H1 (cell line): ENCODE data around the gene SLC9A7. TPM values are rescaled to one million over a fixed set of nuclear protein-coding genes. Genes with fewer than 3 reads are reported as not detected.
A peak's percentile ranks its signal among the peaks of the same experiment; 100 is the strongest.

Experiments
- CHD1 ChIP-seq: IDR thresholded peaks from 2 replicates; pipeline ENCODE4 v1.6.1; 2012; ENCODE audit warnings: low read depth, low read length, improper control_type of control experiment
- CREB1 ChIP-seq: IDR thresholded peaks from 2 replicates; pipeline ENCODE4 v1.6.1; 2012; ENCODE audit warnings: inconsistent platforms
- CTCF ChIP-seq, 3 experiments: IDR thresholded peaks; 1 replicate in 2 of 3; 2 replicates in 1 of 3; pipeline versions ENCODE4 v1.5.1 to v1.6.1; 2011; ENCODE audit warnings: low read length in 3 of 3, mild to moderate bottlenecking in 3 of 3, inconsistent platforms in 2 of 3, low read depth in 1 of 3, moderate library complexity in 1 of 3; ENCODE audit not compliant: insufficient read depth in 1 of 3; ENCODE audit errors: control extremely low read depth in 1 of 3
- E2F6 ChIP-seq: IDR thresholded peaks from 2 replicates; pipeline ENCODE4 v1.6.1; 2012; ENCODE audit warnings: inconsistent platforms
- HDAC2 ChIP-seq, 2 experiments: fragments of 300-600 bp in 1 of 2; sonication (generic) in 1 of 2; IDR thresholded peaks; 2 replicates each; pipeline ENCODE4 v1.6.1; 2011 to 2012; ENCODE audit warnings: low read depth in 2 of 2, low read length in 2 of 2, mild to moderate bottlenecking in 2 of 2, moderate library complexity in 2 of 2, borderline replicate concordance in 1 of 2, inconsistent platforms in 1 of 2
- KDM1A ChIP-seq: fragments of 200-600, 300-600 bp; sonication (generic); IDR thresholded peaks from 2 replicates; pipeline ENCODE4 v1.7.1; 2016; ENCODE audit warnings: mild to moderate bottlenecking, low read length, borderline replicate concordance
- POLR2AphosphoS5 ChIP-seq: IDR thresholded peaks from 2 replicates; pipeline ENCODE4 v1.6.1; 2011; ENCODE audit warnings: low read depth, low read length
- RAD21 ChIP-seq, 2 experiments: IDR thresholded peaks in 1 of 2; conservative IDR thresholded peaks in 1 of 2; 2 replicates each; pipeline ENCODE4 v1.6.1; 2011; ENCODE audit warnings: low read depth in 2 of 2, low read length in 2 of 2, improper control_type of control experiment in 1 of 2, inconsistent platforms in 1 of 2, mild to moderate bottlenecking in 1 of 2, moderate library complexity in 1 of 2
- SIN3A ChIP-seq, 2 experiments: IDR thresholded peaks in 1 of 2; conservative IDR thresholded peaks in 1 of 2; 2 replicates each; pipeline ENCODE4 v1.6.1; 2011 to 2012; ENCODE audit warnings: low read length in 2 of 2, improper control_type of control experiment in 1 of 2, low read depth in 1 of 2, mild to moderate bottlenecking in 1 of 2
- SP1 ChIP-seq: IDR thresholded peaks from 2 replicates; pipeline ENCODE4 v1.6.1; 2011; ENCODE audit warnings: low read depth, low read length
- SP4 ChIP-seq: IDR thresholded peaks from 2 replicates; pipeline ENCODE4 v1.6.1; 2012; ENCODE audit warnings: low read length, inconsistent platforms
- TCF12 ChIP-seq: IDR thresholded peaks from 2 replicates; pipeline ENCODE4 v1.6.1; 2011; ENCODE audit warnings: low read depth, mild to moderate bottlenecking, low read length
- polyA plus RNA-seq, 7 experiments: library from polyadenylated mRNA; depleted of rRNA in 3 of 7; stranded (reverse) in 5 of 7; unstranded in 2 of 7; fragments of >200 nt in 5 of 7; fragments of 200-250 nt in 2 of 7; gene quantifications; 1 replicate in 5 of 7; 2 replicates in 1 of 7; 4 replicates in 1 of 7; pipeline versions ENCODE4 v1.2.1 to v1.2.3, GENCODE V29; 2011 to 2013; ENCODE audit warnings: missing spikeins in 2 of 7, mixed read lengths in 2 of 7
- total RNA-seq: library from RNA; stranded (reverse); fragmentation: NEBNext Ultra II Directional; extraction: Animal tissue kit (Norgen Biotek cat#: 25700); gene quantifications from 2 replicates; pipeline ENCODE4 v1.2.1, GENCODE V29; 2021
- TF ChIP-seq, protein P1 (sequence below): IDR thresholded peaks from 2 replicates; pipeline ENCODE4 v1.6.1; 2012; ENCODE audit warnings: inconsistent platforms

SLC9A7 gene
- total and polyA plus RNA-seq, 2 of the 8 experiments (the other 6 are each of a cell fraction or from before 2014, with no cell fraction given) = 6.7 to 17.2 TPM

GRCh38 chrX:46642145-46642544, 116.8 kb downstream of the SLC9A7 start (continued):
- TF ChIP-seq, protein P1, sequence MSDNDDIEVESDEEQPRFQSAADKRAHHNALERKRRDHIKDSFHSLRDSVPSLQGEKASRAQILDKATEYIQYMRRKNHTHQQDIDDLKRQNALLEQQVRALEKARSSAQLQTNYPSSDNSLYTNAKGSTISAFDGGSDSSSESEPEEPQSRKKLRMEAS = no peak
- no peak for TF ChIP-seq CREB1
- TF ChIP-seq HDAC2 (IDR thresholded peaks at IDR 0.05; ENCODE audit: borderline replicate concordance in 1 of 2, low read depth in 2 of 2, low read length in 2 of 2) = no peak
- no peak for TF ChIP-seq POLR2AphosphoS5
- no peak for TF ChIP-seq TCF12
- no peak for TF ChIP-seq KDM1A
- TF ChIP-seq RAD21 (IDR thresholded peaks at IDR 0.05 in 1 of 2, conservative IDR thresholded peaks at IDR 0.05 in 1 of 2; ENCODE audit: low read depth in 2 of 2, low read length in 2 of 2) = peak; percentile 19 to 36; a peak in 1 of 4 replicates
- TF ChIP-seq SP4 = no peak
- TF ChIP-seq E2F6 = peak; percentile 14; the same call in 1 of the 2 replicates
- TF ChIP-seq SP1 = no peak
- TF ChIP-seq CTCF (IDR thresholded peaks at IDR 0.05; ENCODE audit: control extremely low read depth in 1 of 3, insufficient read depth in 1 of 3, low read depth in 1 of 3, low read length in 3 of 3) = peak in 2 of 3 experiments; percentile 19 to 20; a peak in 2 of 4 replicates
- TF ChIP-seq SIN3A (conservative IDR thresholded peaks at IDR 0.05 in 1 of 2, IDR thresholded peaks at IDR 0.05 in 1 of 2; ENCODE audit: low read depth in 1 of 2, low read length in 2 of 2) = no peak
- no peak for TF ChIP-seq CHD1
